Measurements from ENCODE around the gene ID3.

Gene ID3

GRCh38 chr1:23559136-23559984, at the start of gene ID3:
ID3 (minus strand) TSS chr1:23559501; CDS start chr1:23559426, 75 bp downstream.
- peak; percentile 82 for DNase-seq

- no peak for DNase-seq
Observed at GRCh38 chr1:23607944-23608343, 48.6 kb upstream of the ID3 start.

GRCh38 chr1:23601968-23602876, 42.9 kb upstream of the ID3 start:
- DNase-seq = no peak

GRCh38 chr1:23601135-23601967, 42.0 kb upstream of the ID3 start:
- DNase-seq = no peak

- no peak for DNase-seq
Observed at GRCh38 chr1:23600283-23600682, 41.0 kb upstream of the ID3 start.

- no peak for DNase-seq
Observed at GRCh38 chr1:23599125-23599524, 39.8 kb upstream of the ID3 start.

GRCh38 chr1:23598424-23598823, 39.1 kb upstream of the ID3 start:
- DNase-seq = no peak

- peak; percentile 26 for DNase-seq
Observed at GRCh38 chr1:23597635-23598388, 38.5 kb upstream of the ID3 start.

- no peak for DNase-seq
Observed at GRCh38 chr1:23596382-23597358, 37.4 kb upstream of the ID3 start.

GRCh38 chr1:23594927-23595353, 35.6 kb upstream of the ID3 start:
- peak; percentile 14 for DNase-seq

- DNase-seq = no peak
Observed at GRCh38 chr1:23594149-23594907, 35.0 kb upstream of the ID3 start.

- DNase-seq = peak; percentile 30
Observed at GRCh38 chr1:23593556-23594148, 34.4 kb upstream of the ID3 start.

- DNase-seq = peak; percentile 89
Observed at GRCh38 chr1:23593042-23593521, 33.8 kb upstream of the ID3 start.

GRCh38 chr1:23592209-23592892, 33.0 kb upstream of the ID3 start:
- peak; percentile 89 for DNase-seq

- DNase-seq = no peak
Observed at GRCh38 chr1:23591460-23592208, 32.3 kb upstream of the ID3 start.

- DNase-seq = peak; percentile 13
Observed at GRCh38 chr1:23590058-23590783, 30.9 kb upstream of the ID3 start.

- no peak for DNase-seq
Observed at GRCh38 chr1:23589585-23589986, 30.3 kb upstream of the ID3 start.

Data from NCI-H510A treated with DMSO at 0.1 percent for 48 hours (cell line).